ENCODE results near the gene VMP1.

- TF ChIP-seq CTCF (IDR thresholded peaks at IDR 0.05; ENCODE audit: low read depth, low read length) (no peak), MAX (IDR thresholded peaks at IDR 0.05; ENCODE audit: low read depth, low read length) (no peak), POLR2A (IDR thresholded peaks at IDR 0.05; ENCODE audit: extremely low read depth, insufficient read length) (no peak), MYC (IDR thresholded peaks at IDR 0.05; ENCODE audit: low read depth, low read length) (no peak)
Observed at GRCh38 chr17:59828478-59828760, 121.0 kb downstream of the VMP1 start.

Data from NB4 (cell line).